Cortex of kidney (tissue), 1 donor: Measurements from ENCODE around the gene EP300.

Source experiments
- DNase-seq: peaks from one replicate; lab custom pipeline; 2025; lab: John Stamatoyannopoulos, UW

The EP300 gene

GRCh38 chr22:41206719-41207118, 114.3 kb downstream of the EP300 start:
- DNase-seq = no peak

GRCh38 chr22:41215409-41215808, 123.0 kb downstream of the EP300 start:
- DNase-seq = no peak

GRCh38 chr22:41215926-41216325, 123.5 kb downstream of the EP300 start:
- no peak for DNase-seq

- no peak for DNase-seq
These were observed 124.6 kb downstream of the EP300 start for GRCh38 chr22:41216984-41217383.

GRCh38 chr22:41217553-41218157, 125.3 kb downstream of the EP300 start:
- DNase-seq = no peak

- DNase-seq = no peak
These were observed 130.6 kb downstream of the EP300 start for GRCh38 chr22:41222846-41223507.

GRCh38 chr22:41223535-41223934, 131.1 kb downstream of the EP300 start:
- no peak for DNase-seq

GRCh38 chr22:41226723-41227655, 134.6 kb downstream of the EP300 start:
- no peak for DNase-seq

- no peak for DNase-seq
These were observed 136.8 kb downstream of the EP300 start for GRCh38 chr22:41229215-41229614.
